Body of pancreas (tissue), 4 donors: ENCODE data around the gene DNAH7.

ENCODE experiments used
- CTCF ChIP-seq, 7 experiments: fragments of 450-650 bp in 4 of 7; fragments of 200-600 bp in 3 of 7; sonication (generic) in 3 of 7; IDR thresholded peaks; one replicate each; pipeline ENCODE4 v1.5.1; 2016 to 2019; ENCODE audit warnings: antibody characterized with exemption in 7 of 7
- POLR2A ChIP-seq, 3 donors: fragments of 450-650 bp; IDR thresholded peaks; one replicate each; pipeline ENCODE4 v1.6.1; 2016; ENCODE audit warnings: antibody characterized with exemption in 3 of 3, mild to moderate bottlenecking in 2 of 3

DNA sequence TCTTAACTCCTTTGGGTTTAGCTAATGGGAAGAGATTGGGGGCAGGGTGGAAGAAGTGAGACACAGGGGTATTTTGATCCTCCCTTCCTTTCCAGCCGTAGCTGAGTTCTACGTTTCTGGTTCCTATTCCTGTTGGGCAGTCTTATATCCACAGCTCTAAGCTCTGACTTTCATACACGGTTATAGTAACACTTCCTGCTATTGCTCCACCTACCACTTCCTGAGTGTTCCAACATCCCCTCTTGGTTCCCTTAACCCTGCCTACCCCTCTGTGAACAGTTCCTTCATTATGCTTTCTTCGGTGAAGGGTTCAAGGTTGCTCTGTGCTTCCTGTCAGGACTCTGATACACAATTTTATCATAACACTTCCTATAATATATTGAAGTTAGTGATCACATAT is 205.1 kb downstream of the DNAH7 start:
- TF ChIP-seq CTCF (IDR thresholded peaks at IDR 0.05) = no peak
- no peak for TF ChIP-seq POLR2A (IDR thresholded peaks at IDR 0.05)
